ENCODE measurements around the gene IRGQ.

- TF ChIP-seq, protein P1, sequence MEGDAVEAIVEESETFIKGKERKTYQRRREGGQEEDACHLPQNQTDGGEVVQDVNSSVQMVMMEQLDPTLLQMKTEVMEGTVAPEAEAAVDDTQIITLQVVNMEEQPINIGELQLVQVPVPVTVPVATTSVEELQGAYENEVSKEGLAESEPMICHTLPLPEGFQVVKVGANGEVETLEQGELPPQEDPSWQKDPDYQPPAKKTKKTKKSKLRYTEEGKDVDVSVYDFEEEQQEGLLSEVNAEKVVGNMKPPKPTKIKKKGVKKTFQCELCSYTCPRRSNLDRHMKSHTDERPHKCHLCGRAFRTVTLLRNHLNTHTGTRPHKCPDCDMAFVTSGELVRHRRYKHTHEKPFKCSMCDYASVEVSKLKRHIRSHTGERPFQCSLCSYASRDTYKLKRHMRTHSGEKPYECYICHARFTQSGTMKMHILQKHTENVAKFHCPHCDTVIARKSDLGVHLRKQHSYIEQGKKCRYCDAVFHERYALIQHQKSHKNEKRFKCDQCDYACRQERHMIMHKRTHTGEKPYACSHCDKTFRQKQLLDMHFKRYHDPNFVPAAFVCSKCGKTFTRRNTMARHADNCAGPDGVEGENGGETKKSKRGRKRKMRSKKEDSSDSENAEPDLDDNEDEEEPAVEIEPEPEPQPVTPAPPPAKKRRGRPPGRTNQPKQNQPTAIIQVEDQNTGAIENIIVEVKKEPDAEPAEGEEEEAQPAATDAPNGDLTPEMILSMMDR (IDR thresholded peaks at IDR 0.05): no peak
- TF ChIP-seq POLR2A (IDR thresholded peaks at IDR 0.05): no peak
Observed at GRCh38 chr19:43622070-43622469, 26.1 kb upstream of the IRGQ start.
